Right lobe of liver (tissue), 4 donors: ENCODE data around the gene TRPV2.

Experiments
- CTCF ChIP-seq, 4 donors: fragments of 200-600 bp in 3 of 4; fragments of 450-650 bp in 1 of 4; IDR thresholded peaks; one replicate each; pipeline versions ENCODE4 v1.5.1 to v1.8.0; 2016 to 2022; ENCODE audit warnings: antibody characterized with exemption in 4 of 4, mild to moderate bottlenecking in 2 of 4
- POLR2A ChIP-seq: fragments of 450-650 bp; IDR thresholded peaks from one replicate; pipeline ENCODE4 v1.6.1; 2017; ENCODE audit warnings: antibody characterized with exemption, mild to moderate bottlenecking
- donor health status: DM: no; HTN: no; CAD: no.
- donor health status: DM: no; HTN: no; CAD: no.
- donor health status: DM: no; HTN: yes; CAD: no.

GRCh38 chr17:16474012-16474725 is 58.8 kb downstream of the TRPV2 start:
- TF ChIP-seq CTCF (IDR thresholded peaks at IDR 0.05) (no peak), POLR2A (no peak)
